Measurements from ENCODE around the gene NCOR2. TPM values are rescaled to one million over a fixed set of nuclear protein-coding genes. Genes with fewer than 3 reads are reported as not detected.

Gene NCOR2
- total RNA-seq, 4 donors from 2014 or later: 45.3 to 178 (median 99.9) TPM

DNA sequence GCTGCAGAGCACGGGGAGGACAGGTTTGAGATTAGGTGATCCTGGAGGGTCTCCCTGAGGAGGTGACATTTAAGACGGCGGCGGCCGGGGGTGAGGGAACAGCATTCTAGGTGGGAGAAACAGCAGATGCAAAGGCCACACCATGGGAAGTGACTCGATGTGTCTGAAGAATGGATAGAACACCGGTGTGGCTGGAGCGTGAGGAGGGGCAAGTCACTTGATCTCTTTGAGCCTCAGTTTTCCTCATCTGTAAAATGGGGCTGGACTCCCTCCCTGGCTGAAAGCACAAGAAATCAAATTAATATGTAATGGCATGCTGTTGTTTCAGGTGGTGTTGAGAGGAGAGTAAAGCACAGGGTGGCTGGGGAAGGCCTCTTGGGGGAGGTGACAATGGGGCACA, 10.0 kb upstream of the NCOR2 start:
- Histone ChIP-seq H3K36me3 (no peaks in the 10 kb centered on the region), H3K27ac (no peak overlapping the region), H3K9me3 (no peaks in the 10 kb centered on the region), H3K4me1 (peaks cover 0 to 6% of the 10 kb centered on the region in 2 donors), H3K4me3 (replicated peaks in 1 of 3) (no peak overlapping the region), H3K27me3 (no peaks in the 10 kb centered on the region)
- intact Hi-C loops (cut with DNase I): no loop called here
- TF ChIP-seq, protein P1, sequence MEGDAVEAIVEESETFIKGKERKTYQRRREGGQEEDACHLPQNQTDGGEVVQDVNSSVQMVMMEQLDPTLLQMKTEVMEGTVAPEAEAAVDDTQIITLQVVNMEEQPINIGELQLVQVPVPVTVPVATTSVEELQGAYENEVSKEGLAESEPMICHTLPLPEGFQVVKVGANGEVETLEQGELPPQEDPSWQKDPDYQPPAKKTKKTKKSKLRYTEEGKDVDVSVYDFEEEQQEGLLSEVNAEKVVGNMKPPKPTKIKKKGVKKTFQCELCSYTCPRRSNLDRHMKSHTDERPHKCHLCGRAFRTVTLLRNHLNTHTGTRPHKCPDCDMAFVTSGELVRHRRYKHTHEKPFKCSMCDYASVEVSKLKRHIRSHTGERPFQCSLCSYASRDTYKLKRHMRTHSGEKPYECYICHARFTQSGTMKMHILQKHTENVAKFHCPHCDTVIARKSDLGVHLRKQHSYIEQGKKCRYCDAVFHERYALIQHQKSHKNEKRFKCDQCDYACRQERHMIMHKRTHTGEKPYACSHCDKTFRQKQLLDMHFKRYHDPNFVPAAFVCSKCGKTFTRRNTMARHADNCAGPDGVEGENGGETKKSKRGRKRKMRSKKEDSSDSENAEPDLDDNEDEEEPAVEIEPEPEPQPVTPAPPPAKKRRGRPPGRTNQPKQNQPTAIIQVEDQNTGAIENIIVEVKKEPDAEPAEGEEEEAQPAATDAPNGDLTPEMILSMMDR (IDR thresholded peaks at IDR 0.05): no peak
- no peak for TF ChIP-seq POLR2A (IDR thresholded peaks at IDR 0.05)
- DNase-seq: no peak
- 89 to 97% methylated on average over 8 of the region's 8 CpGs for WGBS, 2 donors

DNA sequence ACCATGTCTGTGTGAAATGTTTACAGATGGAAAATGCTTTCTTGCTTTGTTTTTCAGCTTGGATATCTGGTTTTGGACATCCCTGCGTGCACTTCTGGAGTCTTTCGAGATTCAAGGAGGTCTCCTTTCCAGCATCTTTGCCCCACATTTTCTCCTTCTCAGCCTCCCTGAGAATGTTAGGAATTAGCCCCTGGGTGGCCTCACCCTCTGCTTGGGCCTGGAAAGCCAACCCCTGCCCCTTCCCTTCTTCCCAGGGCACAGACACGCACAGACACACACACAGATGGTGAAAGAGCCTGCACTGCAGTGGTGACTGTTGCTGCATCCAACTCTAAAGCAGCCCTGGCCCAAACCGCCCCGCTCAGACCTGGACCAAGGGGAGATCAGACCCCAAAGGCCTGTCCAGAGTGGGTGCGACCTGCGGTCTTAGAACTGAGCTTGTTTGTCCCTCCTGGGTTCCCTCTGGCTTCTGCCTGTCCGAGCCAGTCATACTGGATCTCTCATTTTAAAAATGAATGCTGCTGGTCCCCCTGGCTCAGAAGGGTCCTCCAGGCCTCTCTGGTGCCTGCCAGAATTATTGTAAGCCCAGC, 8.7 kb upstream of the NCOR2 start:
- DNase-seq: no peak
- no peak for TF ChIP-seq POLR2A (IDR thresholded peaks at IDR 0.05)
- TF ChIP-seq, protein P1 (IDR thresholded peaks at IDR 0.05): no peak
- no peak overlapping the region for H3K4me3 ChIP-seq (replicated peaks in 1 of 3)
- no peaks in the 10 kb centered on the region for H3K27me3 ChIP-seq
- no peak overlapping the region for H3K27ac ChIP-seq
- H3K4me1 ChIP-seq: no peaks in the 10 kb centered on the region
- no peaks in the 10 kb centered on the region for H3K9me3 ChIP-seq
- 96% methylated on average over 7 to 8 of the region's 8 CpGs for WGBS, 2 donors
- intact Hi-C loops (cut with DNase I): no loop called here
- no peaks in the 10 kb centered on the region for H3K36me3 ChIP-seq

DNA sequence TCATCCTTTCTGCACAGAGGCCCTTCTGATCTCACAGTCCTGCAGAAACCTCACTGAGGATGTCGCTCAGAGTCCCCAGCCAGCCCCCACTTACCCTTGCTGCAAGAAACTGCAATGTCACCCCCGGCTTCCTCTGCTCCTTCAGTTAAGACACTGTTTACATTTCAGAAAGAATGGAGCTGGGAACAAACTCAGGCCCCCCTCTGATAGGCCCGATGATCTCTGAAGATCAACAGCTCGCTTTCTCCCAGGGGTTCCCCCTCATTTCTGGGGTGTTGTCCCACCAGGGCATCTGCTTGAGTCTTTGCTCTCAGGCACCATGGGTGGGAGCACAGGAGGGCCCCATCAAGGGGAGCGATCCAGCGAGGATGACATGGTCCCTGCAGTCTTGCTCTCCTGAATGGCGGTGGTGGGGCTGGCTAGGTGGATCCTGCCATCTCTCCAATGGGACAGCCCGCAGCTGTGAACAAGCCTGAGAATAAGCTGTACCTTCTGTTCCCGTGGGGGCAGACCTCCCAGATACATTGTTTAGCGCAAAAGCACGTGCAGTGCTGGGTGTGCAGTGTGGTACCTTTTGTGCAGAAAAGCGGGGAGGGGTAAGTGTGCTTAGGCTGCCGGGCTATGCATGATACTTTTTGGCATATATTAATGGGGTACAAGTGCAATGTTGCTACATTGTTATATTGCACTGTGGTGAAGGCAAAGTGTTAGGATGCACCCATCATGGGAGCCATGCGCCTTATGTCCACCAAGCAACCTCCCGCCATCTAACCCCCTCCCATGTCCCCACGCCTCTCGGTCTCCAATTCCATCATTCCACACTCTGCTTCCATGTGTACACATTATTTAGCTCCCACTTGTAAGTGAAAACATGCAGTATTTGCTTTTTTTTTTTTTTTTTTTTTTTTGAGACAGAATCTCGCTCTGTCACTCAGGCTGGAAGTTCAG, 6.7 kb upstream of the NCOR2 start:
- no peaks in the 10 kb centered on the region for H3K27me3 ChIP-seq
- intact Hi-C loops (cut with DNase I): no loop called here
- H3K36me3 ChIP-seq: no peaks in the 10 kb centered on the region
- no peak overlapping the region for H3K4me3 ChIP-seq (replicated peaks in 1 of 3)
- no peaks in the 10 kb centered on the region for H3K4me1 ChIP-seq
- peak; percentile 20 to 31 for DNase-seq
- WGBS, 2 donors: 83 to 86% methylated on average over 17 to 18 of the region's 18 CpGs
- TF ChIP-seq, protein P1 (IDR thresholded peaks at IDR 0.05): no peak
- TF ChIP-seq POLR2A (IDR thresholded peaks at IDR 0.05): no peak
- H3K9me3 ChIP-seq: no peaks in the 10 kb centered on the region
- no peak overlapping the region for H3K27ac ChIP-seq

DNA sequence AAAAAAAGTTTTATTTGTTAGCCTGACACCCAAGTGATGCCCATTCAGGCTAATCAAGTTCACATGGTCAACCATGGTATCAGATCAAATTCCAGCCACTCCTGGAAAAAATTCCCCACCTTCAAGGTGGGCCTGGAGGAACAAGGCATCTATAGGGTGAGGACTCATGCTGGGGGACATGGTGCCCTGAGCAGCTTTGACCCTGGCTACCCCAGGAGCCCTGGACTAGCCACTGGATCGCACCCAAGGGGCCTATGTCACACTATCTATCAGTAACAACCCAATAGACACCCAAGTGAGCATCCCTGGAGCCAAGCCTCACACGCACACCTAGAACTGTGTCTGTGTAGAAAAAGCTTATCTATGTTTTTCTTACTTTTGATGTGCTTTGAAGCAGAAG, 4.1 kb upstream of the NCOR2 start:
- Histone ChIP-seq H3K9me3 (no peaks in the 10 kb centered on the region), H3K27ac (no peak overlapping the region), H3K27me3 (no peaks in the 10 kb centered on the region), H3K4me1 (peaks cover 8% of the 10 kb centered on the region in 2 donors), H3K36me3 (no peaks in the 10 kb centered on the region), H3K4me3 (replicated peaks in 1 of 3) (no peak overlapping the region)
- no peak for DNase-seq
- intact Hi-C loops (cut with DNase I): no loop called here
- 100% methylated on average over 2 of the region's 2 CpGs for WGBS, 2 donors
- TF ChIP-seq, protein P1 (IDR thresholded peaks at IDR 0.05): no peak
- TF ChIP-seq POLR2A (IDR thresholded peaks at IDR 0.05): no peak

DNA sequence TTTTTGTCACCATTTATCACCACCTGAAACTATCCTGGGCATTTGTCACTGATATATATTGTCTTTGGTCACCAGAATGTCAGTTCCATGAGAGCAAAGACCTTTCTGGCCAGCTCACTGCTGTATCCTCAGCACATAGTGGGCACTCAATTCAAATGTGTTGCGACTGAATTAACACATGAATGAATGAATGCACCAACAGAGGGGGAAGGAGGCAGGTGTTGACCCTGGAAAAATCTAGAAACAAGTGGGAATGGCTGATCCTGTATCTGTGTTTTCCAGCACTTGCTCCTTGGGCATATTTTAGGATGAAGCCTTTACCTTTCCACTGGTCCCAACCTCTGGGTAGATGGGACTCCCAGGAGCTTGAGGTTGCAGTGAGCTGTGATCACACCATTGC, 3.4 kb upstream of the NCOR2 start:
- Histone ChIP-seq H3K36me3 (no peaks in the 10 kb centered on the region), H3K27me3 (no peaks in the 10 kb centered on the region), H3K4me1 (peaks cover 10 to 13% of the 10 kb centered on the region in 2 donors), H3K9me3 (no peaks in the 10 kb centered on the region), H3K27ac (no peak overlapping the region), H3K4me3 (replicated peaks in 1 of 3) (no peak overlapping the region)
- DNase-seq: no peak
- TF ChIP-seq, protein P1 (IDR thresholded peaks at IDR 0.05): no peak
- no peak for TF ChIP-seq POLR2A (IDR thresholded peaks at IDR 0.05)
- WGBS, 2 donors: 91 to 100% methylated on average over 1 of the region's 1 CpG
- intact Hi-C loops (cut with DNase I): no loop called here
